ENCODE data around the gene BPIFB3. TPM values are rescaled to one million over a fixed set of nuclear protein-coding genes. Genes with fewer than 3 reads are reported as not detected.

BPIFB3 gene
- total and polyA plus RNA-seq, 9 of the 15 experiments (the other 6 are each of a cell fraction or from before 2014, with no cell fraction given) = not detected

GRCh38 chr20:33005908-33006775, 47.6 kb upstream of the BPIFB3 start:
- in situ Hi-C loops (cut with MboI) = no loop called here
- Histone ChIP-seq H3K4me1 (replicated peaks in 1 of 2; ENCODE audit: control insufficient read depth in 2 of 2, insufficient read depth in 2 of 2, low read length in 2 of 2) (no peaks in the 10 kb centered on the region; a peak in 1 of 5 replicates), H3K4me2 (ENCODE audit: insufficient read depth, low read length) (no peak overlapping the region), H3K27ac (ENCODE audit: extremely low read depth, low read depth, low read length) (no peak overlapping the region), H2AFZ (ENCODE audit: low read depth, low read length) (no peak overlapping the region), H4K20me1 (replicated peaks; ENCODE audit: control insufficient read depth, insufficient read depth, low read length) (no peaks in the 10 kb centered on the region), H3K36me3 (ENCODE audit: control insufficient read depth, insufficient read depth, low read length) (no peaks in the 10 kb centered on the region), H3K4me3 (no peak overlapping the region), H3K9me1 (ENCODE audit: control insufficient read depth, insufficient read depth, low read length) (no peaks in the 10 kb centered on the region), H3K9ac (ENCODE audit: insufficient read depth in 1 of 2, low read depth in 2 of 2, low read length in 2 of 2) (no peak overlapping the region), H3K79me2 (ENCODE audit: control insufficient read depth, insufficient read depth, low read length) (no peaks in the 10 kb centered on the region), H3K9me3 (replicated peaks; ENCODE audit: control insufficient read depth, insufficient read depth, low read depth, low read length) (peaks cover 4% of the 10 kb centered on the region), H3K27me3 (ENCODE audit: control insufficient read depth in 2 of 2, insufficient read depth in 2 of 2, low read length in 2 of 2) (peaks cover 5 to 46% of the 10 kb centered on the region in 2 experiments; a peak in 3 of 5 replicates)
- TF ChIP-seq CREM (IDR thresholded peaks at IDR 0.05; ENCODE audit: low read depth) (no peak), FOXP1 (CRISPR knock-in tag; IDR thresholded peaks at IDR 0.05) (no peak), HINFP (tag; conservative IDR thresholded peaks at IDR 0.05; ENCODE audit: low read depth) (no peak), TRIM25 (IDR thresholded peaks at IDR 0.05; ENCODE audit: borderline replicate concordance) (no peak), HMGN3 (IDR thresholded peaks at IDR 0.05; ENCODE audit: borderline replicate concordance, extremely low read depth, insufficient read length, low read depth, low read length) (no peak), BCOR (IDR thresholded peaks at IDR 0.05) (no peak), JUND (IDR thresholded peaks at IDR 0.05; ENCODE audit: borderline replicate concordance, low read depth, low read length) (no peak), JUND (tag; IDR thresholded peaks at IDR 0.05; ENCODE audit: borderline replicate concordance, low read depth, low read length) (no peak), ZNF561 (CRISPR knock-in tag; conservative IDR thresholded peaks at IDR 0.05) (no peak)
- ATAC-seq (no peak), DNase-seq (ENCODE audit: extremely low read depth in 1 of 4, low spot score in 3 of 4) (no peak), FAIRE-seq (no peak)
- no TSS peak for BruUV-seq (replicated peaks)
- 0% methylated on average over 8 of the region's 8 CpGs for WGBS (ENCODE audit: insufficient coverage, low coverage, missing lambda C conversion rate)
- CTCF ChIA-PET (ENCODE audit: low intra/inter-chr PET ratio) = no interaction called here
- intact Hi-C loops (cut with micrococcal nuclease) = loop anchor here (2.0 kb wide), 1 partner anchor 103 kb away; no protein-coding TSS in a partner anchor
- POLR2A ChIA-PET = interaction anchor here (0.5 to 1.0 kb wide), 2 partner anchors 10 to 96 kb away, joined by 3 read pairs; no protein-coding TSS in a partner anchor
